Spleen (tissue), 11 donors: ENCODE measurements around the gene VPS9D1. TPM values are rescaled to one million over a fixed set of nuclear protein-coding genes. Genes with fewer than 3 reads are reported as not detected.
"Not testable (repeated sequence)": the region's sequence is repeated elsewhere in the genome, so short reads cannot be mapped to it uniquely, and the experiment has no call there.

ENCODE experiments used
- DNase-seq: peaks from one replicate; pipeline ENCODE4 v3.0.0-alpha.2; 2020
- H3K27ac ChIP-seq, 8 donors: fragments of 200-600 bp; sonication (generic) in 7 of 8; 1 replicate in 4 of 8; 2 replicates in 4 of 8; pipeline versions ENCODE4 v1.5.0 to v1.8.0; 2016 to 2021; ENCODE audit warnings: inconsistent platforms in 4 of 8, mild to moderate bottlenecking in 4 of 8, moderate library complexity in 1 of 8
- H3K27me3 ChIP-seq, 7 donors: fragments of 200-600 bp; sonication (generic) in 6 of 7; replicated peaks in 1 of 7; 1 replicate in 4 of 7; 2 replicates in 3 of 7; pipeline versions ENCODE4 v1.5.0 to v1.8.0; 2016 to 2021; ENCODE audit warnings: inconsistent platforms in 3 of 7, mild to moderate bottlenecking in 1 of 7
- H3K36me3 ChIP-seq, 6 donors: fragments of 200-600 bp; sonication (generic) in 5 of 6; 1 replicate in 4 of 6; 2 replicates in 2 of 6; pipeline versions ENCODE4 v1.5.0 to v1.8.0; 2016 to 2021; ENCODE audit warnings: inconsistent platforms in 2 of 6
- H3K4me1 ChIP-seq, 6 donors: fragments of 200-600 bp; sonication (generic) in 5 of 6; 1 replicate in 3 of 6; 2 replicates in 3 of 6; pipeline versions ENCODE4 v1.5.0 to v1.8.0; 2016 to 2021; ENCODE audit warnings: inconsistent platforms in 3 of 6
- H3K4me3 ChIP-seq, 8 donors: fragments of 200-600 bp; sonication (generic) in 7 of 8; 1 replicate in 4 of 8; 2 replicates in 4 of 8; pipeline versions ENCODE4 v1.5.0 to v1.8.0; 2016 to 2021; ENCODE audit warnings: inconsistent platforms in 4 of 8, mild to moderate bottlenecking in 4 of 8, moderate library complexity in 2 of 8
- H3K9me3 ChIP-seq, 8 donors: fragments of 200-600 bp; sonication (generic) in 7 of 8; 1 replicate in 4 of 8; 2 replicates in 4 of 8; pipeline versions ENCODE4 v1.5.0 to v1.8.0; 2016 to 2021; ENCODE audit warnings: inconsistent platforms in 4 of 8
- CTCF ChIP-seq, 11 experiments: fragments of 200-600 bp in 7 of 11; fragments of 450-650 bp in 4 of 11; sonication (generic) in 4 of 11; IDR thresholded peaks in 8 of 11; conservative IDR thresholded peaks in 3 of 11; 1 replicate in 7 of 11; 2 replicates in 4 of 11; pipeline versions ENCODE4 v1.4.0 to v1.8.0; 2016 to 2021; ENCODE audit warnings: antibody characterized with exemption in 11 of 11, inconsistent platforms in 4 of 11, mild to moderate bottlenecking in 1 of 11
- POLR2A ChIP-seq, 3 donors: fragments of 450-650 bp; IDR thresholded peaks; one replicate each; pipeline ENCODE4 v1.5.1; 2017; ENCODE audit warnings: antibody characterized with exemption in 3 of 3, mild to moderate bottlenecking in 1 of 3
- POLR2AphosphoS5 ChIP-seq, 3 donors: sonication (generic); formaldehyde crosslinking; IDR thresholded peaks; one replicate each; pipeline ENCODE4 v1.5.1; 2017; ENCODE audit warnings: antibody characterized with exemption in 3 of 3
- WGBS, 5 donors: extraction: QIAGEN DNeasy Blood & Tissue Kit in 3 of 5; methylation state at CpG; one replicate each; pipeline versions ENCODE4 v1.1.5 to v1.1.7; 2013 to 2018; 5-methylcytosine and 5-hydroxymethylcytosine counted together
- intact Hi-C: fragments of 100-400 bp; cut with DNase I; formaldehyde crosslinking; loops from one replicate; pipeline ENCODE4 v1.15.0; 2023; ENCODE audit warnings: low total_unique reads
- polyA plus RNA-seq, 3 donors: library from polyadenylated mRNA; stranded (reverse); fragments of 200-250 nt; gene quantifications; one replicate each; pipeline ENCODE4 v1.2.1, GENCODE V29; 2013
- total RNA-seq, 7 donors: library from RNA; depleted of rRNA in 3 of 7; stranded (reverse); fragments of >200 nt in 3 of 7; fragmentation: NEBNext Ultra II Directional in 4 of 7; extraction: Animal tissue kit (Norgen Biotek cat#: 25700) in 4 of 7; gene quantifications; one replicate each; pipeline versions ENCODE4 v1.1.0 to v1.2.1, GENCODE V29; 2016 to 2021
- donor health status: healthy with polysubstance abuse.
- donor health status: DM: no; HTN: no; CAD: no; lungs with moderate emphysema.
- donor health status: DM: no; HTN: no; CAD: no.
- donor health status: Bipolar disorder and iron deficiency.
- donor health status: healthy.
- donor health status: DM: no; HTN: no; CAD: no.
- donor health status: DM: yes; HTN: yes; CAD: no.

VPS9D1 gene
- total and polyA plus RNA-seq, 10 donors = 6.0 to 37.2 (median 19.3) TPM

GRCh38 chr16:89695875-89696669, 24.6 kb downstream of the VPS9D1 start:
- Histone ChIP-seq H3K36me3 (peaks cover 0 to 71% (median 54%) of the 10 kb centered on the region in 6 donors), H3K27ac (peak overlapping the region in 2 of 8 donors; percentile 26 to 54), H3K27me3 (no peaks in the 10 kb centered on the region), H3K4me3 (no peak overlapping the region), H3K9me3 (no peaks in the 10 kb centered on the region), H3K4me1 (peaks cover 13 to 55% (median 31%) of the 10 kb centered on the region in 6 donors)
- 77 to 91% (median 81%) methylated on average over 9 to 25 of the region's 25 CpGs for WGBS, 5 donors
- TF ChIP-seq CTCF (IDR thresholded peaks at IDR 0.05 in 8 of 11, conservative IDR thresholded peaks at IDR 0.05 in 3 of 11) (no peak), POLR2A (IDR thresholded peaks at IDR 0.05) (no peak), POLR2AphosphoS5 (IDR thresholded peaks at IDR 0.05) (no peak)
- intact Hi-C loops = no loop called here
- DNase-seq = peak; percentile 71

DNA sequence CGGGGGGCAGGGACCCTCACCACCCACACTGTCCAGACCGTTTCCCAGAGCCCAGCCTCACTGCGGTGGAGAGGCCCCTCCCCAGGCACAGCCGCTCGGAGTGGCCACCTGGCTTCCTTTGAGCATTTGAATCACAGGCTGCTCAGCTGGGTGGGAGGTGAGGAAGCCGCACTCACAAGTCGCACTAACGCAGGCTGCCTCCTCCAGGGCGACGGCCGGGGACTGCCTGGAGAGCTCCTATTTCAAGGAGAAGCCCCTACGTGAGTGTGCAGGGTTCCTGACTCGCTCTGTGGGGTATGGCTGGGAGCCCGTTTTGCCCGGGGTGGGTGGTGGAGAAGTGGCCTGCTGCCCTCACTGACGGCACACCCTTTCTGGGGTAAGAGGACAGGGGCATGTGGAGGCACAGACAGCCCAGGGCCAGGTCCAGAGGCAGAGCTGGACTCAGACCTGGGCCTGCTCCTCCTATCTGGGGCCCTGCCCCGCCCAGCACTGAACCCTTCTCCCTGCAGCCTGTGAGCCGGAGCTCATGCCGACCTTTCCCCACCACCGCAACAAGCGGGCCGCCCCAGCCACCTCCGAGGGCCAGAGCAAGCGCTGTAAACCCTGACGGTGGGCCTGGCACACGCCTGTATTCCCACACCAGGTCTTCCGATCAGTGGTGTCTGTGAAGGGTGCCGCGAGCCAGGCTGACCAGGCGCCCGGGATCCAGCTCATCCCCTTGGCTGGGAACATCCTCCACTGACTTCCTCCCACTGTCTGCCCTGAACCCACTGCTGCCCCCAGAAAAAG, 25.4 kb downstream of the VPS9D1 start:
- Histone ChIP-seq H3K27me3 (no peaks in the 10 kb centered on the region), H3K27ac (no peak overlapping the region), H3K36me3 (peaks cover 0 to 79% (median 60%) of the 10 kb centered on the region in 6 donors), H3K4me1 (peaks cover 7 to 47% (median 24%) of the 10 kb centered on the region in 6 donors), H3K4me3 (no peak overlapping the region), H3K9me3 (no peaks in the 10 kb centered on the region)
- no peak for TF ChIP-seq CTCF (IDR thresholded peaks at IDR 0.05 in 8 of 11, conservative IDR thresholded peaks at IDR 0.05 in 3 of 11)
- peak in 1 of 3 donors; percentile 14 for TF ChIP-seq POLR2AphosphoS5 (IDR thresholded peaks at IDR 0.05)
- no peak for TF ChIP-seq POLR2A (IDR thresholded peaks at IDR 0.05)
- 86 to 94% (median 92%) methylated on average over 23 to 31 of the region's 31 CpGs for WGBS, 5 donors
- intact Hi-C loops = no loop called here
- peak; percentile 76 for DNase-seq

DNA sequence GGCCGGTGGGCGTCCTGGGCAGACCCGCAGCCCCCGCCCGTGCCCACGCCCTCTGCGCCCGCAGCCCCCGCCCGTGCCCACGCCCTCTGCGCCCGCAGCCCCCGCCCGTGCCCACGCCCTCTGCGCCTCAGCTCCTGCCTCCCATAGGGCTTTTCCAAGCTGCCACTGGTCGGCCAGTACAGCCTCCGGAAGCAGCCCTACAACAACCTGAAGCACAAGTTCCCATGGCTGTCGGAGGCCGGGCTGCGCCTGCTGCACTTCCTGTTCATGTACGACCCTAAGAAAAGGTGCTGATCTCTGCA, 26.0 kb downstream of the VPS9D1 start:
- intact Hi-C loops, H3K27ac ChIP-seq: not testable (repeated sequence)
- 89 to 97% (median 91%) methylated on average over 9 to 23 of the region's 23 CpGs for WGBS, 5 donors

DNA sequence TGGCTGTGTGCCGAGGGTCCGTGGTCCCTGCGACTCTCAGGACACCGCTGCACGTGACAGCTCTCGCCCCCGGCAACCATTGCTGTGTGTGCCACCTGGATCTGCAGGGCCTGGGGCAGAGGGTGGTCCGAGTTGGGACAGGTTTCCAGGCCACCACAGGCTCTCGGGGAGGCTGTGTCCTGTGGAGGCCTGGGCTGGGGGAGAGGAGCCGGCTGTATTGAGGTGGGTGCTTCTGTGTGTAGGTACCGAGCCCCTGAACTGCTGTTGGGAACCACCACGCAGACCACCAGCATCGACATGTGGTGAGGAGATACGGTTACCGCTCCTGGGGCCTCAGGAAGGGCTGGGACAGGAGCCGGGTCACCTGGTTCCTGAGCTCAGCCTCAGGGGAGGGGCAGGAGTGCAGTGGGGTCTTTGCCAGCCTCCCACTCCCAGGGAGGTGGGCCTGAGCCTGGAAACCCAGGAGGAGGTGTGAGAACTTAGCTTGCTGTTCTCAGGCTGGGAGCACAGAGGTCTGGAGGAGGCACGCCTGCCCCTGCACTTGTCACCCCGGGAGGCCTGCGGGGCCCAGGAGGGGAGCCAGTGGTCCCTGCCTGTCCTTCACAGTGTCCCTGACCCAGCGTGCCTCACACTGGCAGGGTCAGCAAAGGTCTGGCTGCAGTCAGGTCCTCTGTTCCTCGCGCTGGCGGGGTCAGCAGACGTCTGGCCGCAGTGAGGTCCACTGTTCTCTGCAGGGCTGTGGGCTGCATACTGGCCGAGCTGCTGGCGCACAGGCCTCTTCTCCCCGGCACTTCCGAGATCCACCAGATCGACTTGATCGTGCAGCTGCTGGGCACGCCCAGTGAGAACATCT, 26.5 kb downstream of the VPS9D1 start:
- Histone ChIP-seq H3K27ac (no peak overlapping the region), H3K27me3 (no peaks in the 10 kb centered on the region), H3K9me3 (no peaks in the 10 kb centered on the region), H3K4me1 (peaks cover 0 to 36% (median 15%) of the 10 kb centered on the region in 6 donors), H3K36me3 (peaks cover 0 to 90% (median 63%) of the 10 kb centered on the region in 6 donors), H3K4me3 (no peak overlapping the region)
- peak; percentile 74 for DNase-seq
- 84 to 91% (median 89%) methylated on average over 24 to 32 of the region's 32 CpGs for WGBS, 5 donors
- TF ChIP-seq POLR2AphosphoS5 (IDR thresholded peaks at IDR 0.05) (peak in 1 of 3 donors; percentile 46), POLR2A (IDR thresholded peaks at IDR 0.05) (no peak)
- intact Hi-C loops = no loop called here

More for the DNA sequence above, 26.0 kb downstream of the VPS9D1 start:
- not testable (repeated sequence) for DNase-seq, H3K4me3 ChIP-seq, H3K27me3 ChIP-seq, H3K9me3 ChIP-seq
- Histone ChIP-seq H3K4me1 (peaks cover 1 to 41% (median 18%) of the 10 kb centered on the region in 6 donors), H3K36me3 (peaks cover 0 to 85% (median 63%) of the 10 kb centered on the region in 6 donors)
